ENCODE measurements around the gene NAIF1.

DNA sequence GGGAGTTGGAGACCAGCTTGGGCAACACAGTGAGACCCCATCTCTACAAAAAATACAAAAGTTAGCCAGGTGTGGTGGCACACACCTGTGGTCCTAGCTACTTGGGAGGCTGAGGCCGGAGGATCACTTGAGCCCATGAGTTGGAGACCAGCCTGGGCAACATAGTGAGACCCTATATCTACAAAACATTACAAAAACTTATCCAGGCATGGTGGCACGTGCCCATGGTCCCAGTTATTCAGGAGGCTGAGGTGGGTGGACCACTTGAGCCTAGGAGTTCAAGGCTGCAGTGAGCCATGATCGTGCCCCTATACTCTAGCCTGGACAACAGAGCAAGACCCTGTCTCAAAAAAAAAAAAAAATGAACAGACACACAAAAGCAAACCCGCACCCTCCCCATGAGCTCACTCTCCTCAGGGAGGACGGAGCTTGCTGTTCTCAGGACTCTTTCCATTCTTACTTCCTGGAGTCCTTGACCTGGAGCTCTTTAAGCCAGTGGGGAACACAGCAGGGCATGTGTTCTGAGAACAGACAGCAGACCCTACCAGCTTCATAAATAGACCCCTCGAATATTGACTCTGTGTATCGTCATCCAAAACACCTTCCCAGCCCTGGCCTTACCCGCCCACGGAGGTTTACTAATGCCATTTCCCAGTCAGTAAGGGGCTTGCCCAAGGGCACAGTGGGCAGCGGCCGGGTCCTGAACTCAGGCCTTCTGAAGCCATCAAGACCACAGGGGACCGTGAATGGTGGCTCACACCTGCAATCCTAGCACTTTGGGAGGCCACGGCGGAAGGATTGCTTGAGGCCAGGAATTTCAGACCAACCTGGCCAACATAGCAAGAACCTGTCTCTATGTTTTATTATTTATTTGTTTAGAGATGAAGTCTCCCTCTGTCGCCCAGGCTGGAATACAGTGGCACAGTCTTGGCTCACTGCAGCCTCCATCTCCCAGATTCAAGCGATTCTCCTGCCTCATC is 49.3 kb upstream of the NAIF1 start:
- TF ChIP-seq POLR2A (IDR thresholded peaks at IDR 0.05; ENCODE audit: low read length) (no peak), GATA1 (IDR thresholded peaks at IDR 0.05; ENCODE audit: low read depth, low read length) (no peak)

Data from erythroblast (primary cell).